SK-N-SH (cell line): ENCODE measurements around the gene TDRKH. TPM values are rescaled to one million over a fixed set of nuclear protein-coding genes. Genes with fewer than 3 reads are reported as not detected.

ENCODE experiments used
- CTCF ChIA-PET: fragments of 300-600, 350-600 bp; formaldehyde crosslinking; extraction: SDS; loops from one replicate; lab custom pipeline; 2021; lab: Yijun Ruan, JAX
- POLR2A ChIA-PET: fragments of 350-600 bp; sonication (Branson Sonifier 250); formaldehyde crosslinking; extraction: SDS; loops from one replicate; lab custom pipeline; 2020; ENCODE audit warnings: antibody characterized with exemption, inconsistent platforms; lab: Yijun Ruan, JAX
- DNase-seq: peaks from one replicate; pipeline ENCODE4 v3.0.0; 2012
- H2AFZ ChIP-seq: fragments of 200-600 bp; sonication (generic); 2 replicates; pipeline ENCODE4 v1.8.1; 2016; ENCODE audit warnings: antibody characterized with exemption, mild to moderate bottlenecking, low read depth
- H3F3A ChIP-seq: fragments of 200-600 bp; sonication (generic); replicated peaks from 2 replicates; pipeline ENCODE3; 2016; ENCODE audit warnings: antibody characterized with exemption, mild to moderate bottlenecking; ENCODE audit not compliant: insufficient read depth
- H3K27ac ChIP-seq, 2 experiments: fragments of 200-500 bp in 1 of 2; fragments of 200-600 bp in 1 of 2; sonication (Bioruptor generic) in 1 of 2; sonication (generic), shearing (Covaris generic) in 1 of 2; 2 replicates each; pipeline versions ENCODE4 v1.5.1 to v1.6.1; 2014 to 2016; ENCODE audit warnings: low read depth in 2 of 2, inconsistent platforms in 1 of 2, low read length in 1 of 2, mild to moderate bottlenecking in 1 of 2, mixed read lengths in 1 of 2
- H3K27me3 ChIP-seq: fragments of 200-600 bp; sonication (generic), shearing (Covaris generic); 2 replicates; pipeline ENCODE4 v1.6.1; 2016; ENCODE audit warnings: mixed run types; ENCODE audit not compliant: insufficient read depth
- H3K36me3 ChIP-seq, 2 experiments: fragments of 200-500 bp in 1 of 2; fragments of 200-600 bp in 1 of 2; sonication (Bioruptor generic) in 1 of 2; sonication (generic) in 1 of 2; replicated peaks in 1 of 2; 2 replicates each; pipeline versions ENCODE3 to v1.5.1; 2014 to 2016; ENCODE audit warnings: low read length in 1 of 2, mild to moderate bottlenecking in 1 of 2; ENCODE audit not compliant: insufficient read depth in 2 of 2, control insufficient read depth in 1 of 2
- H3K4me1 ChIP-seq, 2 experiments: fragments of 200-500 bp in 1 of 2; fragments of 200-600 bp in 1 of 2; sonication (Bioruptor generic) in 1 of 2; sonication (generic), shearing (Covaris generic) in 1 of 2; 2 replicates each; pipeline versions ENCODE4 v1.5.1 to v1.6.1; 2014 to 2016; ENCODE audit warnings: low read depth in 1 of 2, low read length in 1 of 2, mixed run types in 1 of 2; ENCODE audit not compliant: insufficient read depth in 2 of 2, control insufficient read depth in 1 of 2
- H3K4me2 ChIP-seq: fragments of 200-600 bp; sonication (generic), shearing (Covaris generic); 2 replicates; pipeline ENCODE4 v1.6.1; 2017; ENCODE audit warnings: mixed run types
- H3K4me3 ChIP-seq, 2 experiments: fragments of 200-500 bp in 1 of 2; fragments of 200-600 bp in 1 of 2; sonication (Bioruptor generic) in 1 of 2; sonication (generic), shearing (Covaris generic) in 1 of 2; 2 replicates each; pipeline versions ENCODE4 v1.5.1 to v1.8.1; 2014 to 2016; ENCODE audit warnings: low read depth in 2 of 2, inconsistent platforms in 1 of 2, low read length in 1 of 2, mild to moderate bottlenecking in 1 of 2, mixed read lengths in 1 of 2, moderate library complexity in 1 of 2
- H3K79me2 ChIP-seq: fragments of 200-600 bp; sonication (generic); 2 replicates; pipeline ENCODE4 v1.8.1; 2017; ENCODE audit warnings: mild to moderate bottlenecking; ENCODE audit not compliant: insufficient read depth
- H3K9ac ChIP-seq: fragments of 200-600 bp; sonication (generic); 2 replicates; pipeline ENCODE4 v1.6.1; 2017; ENCODE audit warnings: mixed run types
- H3K9me2 ChIP-seq: fragments of 200-600 bp; sonication (generic); 2 replicates; pipeline ENCODE4 v1.6.1; 2017; ENCODE audit warnings: mixed run types
- H3K9me3 ChIP-seq: fragments of 200-600 bp; sonication (generic); 2 replicates; pipeline ENCODE4 v1.6.1; 2017; ENCODE audit warnings: mixed run types, mild to moderate bottlenecking, moderate library complexity
- H4K20me1 ChIP-seq: fragments of 200-600 bp; sonication (generic); 2 replicates; pipeline ENCODE4 v1.6.1; 2017; ENCODE audit warnings: mild to moderate bottlenecking, mixed run types; ENCODE audit not compliant: insufficient read depth
- CHD2 ChIP-seq: fragments of 150-350 bp; IDR thresholded peaks from 2 replicates; pipeline ENCODE4 v1.6.1; 2018; ENCODE audit warnings: low read length; ENCODE audit not compliant: partially characterized antibody
- ELF1 ChIP-seq: IDR thresholded peaks from 2 replicates; pipeline ENCODE4 v1.4.0; 2012
- EP300 ChIP-seq, 2 experiments: IDR thresholded peaks; 2 replicates each; pipeline versions ENCODE4 v1.4.0 to v1.6.1; 2012; ENCODE audit warnings: borderline replicate concordance in 1 of 2, low read depth in 1 of 2, low read length in 1 of 2
- EZH2phosphoT487 ChIP-seq: fragments of 200-600 bp; sonication (generic); IDR thresholded peaks from 2 replicates; pipeline ENCODE4 v1.6.1; 2017; ENCODE audit warnings: low read depth, mixed run types, mild to moderate bottlenecking, antibody characterized with exemption, moderate library complexity, borderline replicate concordance
- FOSL2 ChIP-seq: IDR thresholded peaks from 2 replicates; pipeline ENCODE4 v1.4.0; 2012; ENCODE audit warnings: low read depth, mild to moderate bottlenecking, moderate library complexity, borderline replicate concordance
- FOXM1 ChIP-seq: IDR thresholded peaks from 2 replicates; pipeline ENCODE4 v1.4.0; 2012; ENCODE audit warnings: low read depth, mild to moderate bottlenecking
- GABPA ChIP-seq: IDR thresholded peaks from 2 replicates; pipeline ENCODE4 v1.4.0; 2012; ENCODE audit warnings: low read depth, mild to moderate bottlenecking
- JUND ChIP-seq: IDR thresholded peaks from 2 replicates; pipeline ENCODE4 v1.4.0; 2012
- POLR2AphosphoS5 ChIP-seq: IDR thresholded peaks from 2 replicates; pipeline ENCODE4 v1.6.1; 2012; ENCODE audit warnings: low read depth, low read length
- RAD21 ChIP-seq: IDR thresholded peaks from 2 replicates; pipeline ENCODE4 v1.6.1; 2012; ENCODE audit warnings: mild to moderate bottlenecking, low read length
- RFX5 ChIP-seq: IDR thresholded peaks from 2 replicates; pipeline ENCODE4 v1.6.1; 2012; ENCODE audit warnings: mild to moderate bottlenecking, improper control_type of control experiment, low read length
- SMC3 ChIP-seq: IDR thresholded peaks from 2 replicates; pipeline ENCODE4 v1.6.1; 2012; ENCODE audit warnings: low read depth, low read length, improper control_type of control experiment
- YY1 ChIP-seq: IDR thresholded peaks from 2 replicates; pipeline ENCODE4 v1.4.0; 2012; ENCODE audit warnings: low read depth, mild to moderate bottlenecking
- WGBS: methylation state at CpG from one replicate; pipeline ENCODE4 v1.1.6; 2017; ENCODE audit warnings: low lambda C conversion rate; 5-methylcytosine and 5-hydroxymethylcytosine counted together
- polyA plus RNA-seq, 3 experiments: library from polyadenylated mRNA; depleted of rRNA; stranded (reverse); fragments of >200 nt; gene quantifications; 2 replicates each; pipeline ENCODE4 v1.2.3, GENCODE V29; 2012
- TF ChIP-seq, protein P1 (sequence below): IDR thresholded peaks from 2 replicates; pipeline ENCODE4 v1.4.0; 2012; ENCODE audit warnings: low read depth, borderline replicate concordance
- TF ChIP-seq, protein P2 (sequence below): IDR thresholded peaks from 2 replicates; pipeline ENCODE4 v1.4.0; 2012; ENCODE audit warnings: low read depth, borderline replicate concordance
- TF ChIP-seq, protein P3 (sequence below): fragments of 150-350 bp; IDR thresholded peaks from 2 replicates; pipeline ENCODE4 v1.6.1; 2017; ENCODE audit warnings: antibody characterized with exemption, low read length, low read depth, borderline replicate concordance
- TF ChIP-seq, protein P4 (sequence below): IDR thresholded peaks from 2 replicates; pipeline ENCODE4 v1.4.0; 2012; ENCODE audit warnings: low read depth

TDRKH gene
- polyA plus RNA-seq, 1 of the 3 experiments (the other 2 are of a cell fraction): 1.9 TPM

DNA sequence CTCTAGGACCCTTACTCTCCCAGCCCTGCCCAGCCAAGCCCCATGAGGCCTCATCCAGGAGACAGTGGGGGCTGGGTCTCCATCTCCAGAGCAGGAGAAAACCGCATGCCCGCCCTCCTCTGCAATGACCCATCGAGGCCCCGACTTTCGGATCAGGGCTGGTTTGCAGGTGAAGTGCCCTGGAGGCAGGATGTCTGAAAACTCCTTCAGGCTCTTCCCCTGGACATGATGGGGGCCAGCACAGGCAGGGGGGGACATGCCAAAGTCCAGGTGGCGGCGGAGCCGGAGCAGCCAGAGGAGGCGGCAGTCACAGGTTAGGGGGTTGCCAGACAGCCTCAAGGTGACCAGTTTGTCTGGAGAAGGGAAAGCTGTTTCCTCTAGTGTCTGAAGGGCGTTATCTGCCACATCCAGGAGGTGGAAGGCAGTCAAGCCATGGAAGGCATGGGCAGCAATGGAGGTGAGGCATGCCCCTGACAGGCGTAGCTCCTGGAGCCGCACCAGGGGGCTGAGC is 11.1 kb upstream of the TDRKH start:
- ChIA-PET CTCF (interaction anchor here (2.5 kb wide), 1 partner anchor 12 kb away, joined by 9 read pairs; no protein-coding TSS in a partner anchor), POLR2A (no interaction called here)
- no peaks in the 10 kb centered on the region for H3F3A ChIP-seq
- TF ChIP-seq GABPA: no peak
- TF ChIP-seq CHD2: no peak
- TF ChIP-seq, protein P1, sequence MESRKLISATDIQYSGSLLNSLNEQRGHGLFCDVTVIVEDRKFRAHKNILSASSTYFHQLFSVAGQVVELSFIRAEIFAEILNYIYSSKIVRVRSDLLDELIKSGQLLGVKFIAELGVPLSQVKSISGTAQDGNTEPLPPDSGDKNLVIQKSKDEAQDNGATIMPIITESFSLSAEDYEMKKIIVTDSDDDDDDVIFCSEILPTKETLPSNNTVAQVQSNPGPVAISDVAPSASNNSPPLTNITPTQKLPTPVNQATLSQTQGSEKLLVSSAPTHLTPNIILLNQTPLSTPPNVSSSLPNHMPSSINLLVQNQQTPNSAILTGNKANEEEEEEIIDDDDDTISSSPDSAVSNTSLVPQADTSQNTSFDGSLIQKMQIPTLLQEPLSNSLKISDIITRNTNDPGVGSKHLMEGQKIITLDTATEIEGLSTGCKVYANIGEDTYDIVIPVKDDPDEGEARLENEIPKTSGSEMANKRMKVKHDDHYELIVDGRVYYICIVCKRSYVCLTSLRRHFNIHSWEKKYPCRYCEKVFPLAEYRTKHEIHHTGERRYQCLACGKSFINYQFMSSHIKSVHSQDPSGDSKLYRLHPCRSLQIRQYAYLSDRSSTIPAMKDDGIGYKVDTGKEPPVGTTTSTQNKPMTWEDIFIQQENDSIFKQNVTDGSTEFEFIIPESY: no peak
- TF ChIP-seq RAD21: no peak
- TF ChIP-seq JUND: no peak
- no peak for TF ChIP-seq RFX5
- no peak for TF ChIP-seq POLR2AphosphoS5
- no peak for TF ChIP-seq FOSL2
- no peak for TF ChIP-seq YY1
- TF ChIP-seq, protein P2, sequence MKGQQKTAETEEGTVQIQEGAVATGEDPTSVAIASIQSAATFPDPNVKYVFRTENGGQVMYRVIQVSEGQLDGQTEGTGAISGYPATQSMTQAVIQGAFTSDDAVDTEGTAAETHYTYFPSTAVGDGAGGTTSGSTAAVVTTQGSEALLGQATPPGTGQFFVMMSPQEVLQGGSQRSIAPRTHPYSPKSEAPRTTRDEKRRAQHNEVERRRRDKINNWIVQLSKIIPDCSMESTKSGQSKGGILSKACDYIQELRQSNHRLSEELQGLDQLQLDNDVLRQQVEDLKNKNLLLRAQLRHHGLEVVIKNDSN: no peak
- no peak for TF ChIP-seq EZH2phosphoT487
- no peak for TF ChIP-seq FOXM1
- TF ChIP-seq SMC3: no peak
- TF ChIP-seq EP300 (IDR thresholded peaks at IDR 0.05; ENCODE audit: borderline replicate concordance in 1 of 2, low read depth in 1 of 2, low read length in 1 of 2): no peak
- TF ChIP-seq ELF1: no peak
- TF ChIP-seq, protein P3, sequence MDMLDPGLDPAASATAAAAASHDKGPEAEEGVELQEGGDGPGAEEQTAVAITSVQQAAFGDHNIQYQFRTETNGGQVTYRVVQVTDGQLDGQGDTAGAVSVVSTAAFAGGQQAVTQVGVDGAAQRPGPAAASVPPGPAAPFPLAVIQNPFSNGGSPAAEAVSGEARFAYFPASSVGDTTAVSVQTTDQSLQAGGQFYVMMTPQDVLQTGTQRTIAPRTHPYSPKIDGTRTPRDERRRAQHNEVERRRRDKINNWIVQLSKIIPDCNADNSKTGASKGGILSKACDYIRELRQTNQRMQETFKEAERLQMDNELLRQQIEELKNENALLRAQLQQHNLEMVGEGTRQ: no peak
- TF ChIP-seq, protein P4, sequence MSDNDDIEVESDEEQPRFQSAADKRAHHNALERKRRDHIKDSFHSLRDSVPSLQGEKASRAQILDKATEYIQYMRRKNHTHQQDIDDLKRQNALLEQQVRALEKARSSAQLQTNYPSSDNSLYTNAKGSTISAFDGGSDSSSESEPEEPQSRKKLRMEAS: no peak
- H3K4me2 ChIP-seq: no peak overlapping the region
- no peak overlapping the region for H3K9ac ChIP-seq
- no peaks in the 10 kb centered on the region for H3K9me3 ChIP-seq
- H3K4me3 ChIP-seq: no peak overlapping the region
- H3K27me3 ChIP-seq: peaks cover 53% of the 10 kb centered on the region
- peaks cover 0 to 51% of the 10 kb centered on the region in 2 experiments; a peak in 2 of 4 replicates for H3K4me1 ChIP-seq
- H2AFZ ChIP-seq: no peak overlapping the region
- H3K9me2 ChIP-seq: no peaks in the 10 kb centered on the region
- H4K20me1 ChIP-seq: no peaks in the 10 kb centered on the region
- no peaks in the 10 kb centered on the region for H3K36me3 ChIP-seq
- no peaks in the 10 kb centered on the region for H3K79me2 ChIP-seq
- no peak overlapping the region; a peak in 1 of 4 replicates for H3K27ac ChIP-seq
- DNase-seq: no peak
- 84% methylated on average over 8 of the region's 12 CpGs for whole genome bisulfite sequencing
